HepG2 (cell line): ENCODE data around the gene DNAH9. TPM values are rescaled to one million over a fixed set of nuclear protein-coding genes. Genes with fewer than 3 reads are reported as not detected.

Source experiments
- GABPB1 ChIP-seq: IDR thresholded peaks from 2 replicates; pipeline ENCODE4 v1.6.1; 2016; ENCODE audit warnings: mild to moderate bottlenecking, missing genetic modification reagents, moderate library complexity, missing compliant biosample characterization
- KDM2A ChIP-seq: sonication (generic); formaldehyde crosslinking; IDR thresholded peaks from 2 replicates; pipeline ENCODE4 v1.4.0; 2020; ENCODE audit warnings: low read depth, missing genetic modification reagents, borderline replicate concordance
- MEIS1 ChIP-seq: sonication (generic); formaldehyde crosslinking; IDR thresholded peaks from 2 replicates; pipeline ENCODE4 v1.9.0; 2021; ENCODE audit warnings: mild to moderate bottlenecking, missing genetic modification reagents, moderate library complexity, borderline replicate concordance
- RFX1 ChIP-seq: fragments of 450-650 bp; IDR thresholded peaks from 2 replicates; pipeline ENCODE4 v1.6.1; 2017
- RFX3 ChIP-seq: IDR thresholded peaks from 2 replicates; pipeline ENCODE4 v1.6.1; 2016; ENCODE audit warnings: missing biosample characterization, missing genetic modification reagents
- SP1 ChIP-seq, 2 experiments: fragments of 450-650 bp in 1 of 2; sonication (generic) in 1 of 2; formaldehyde crosslinking in 1 of 2; IDR thresholded peaks; 2 replicates each; pipeline versions ENCODE4 v1.4.0 to v1.6.1; 2016 to 2020; ENCODE audit warnings: missing genetic modification reagents in 1 of 2
- SRF ChIP-seq: IDR thresholded peaks from 2 replicates; pipeline ENCODE4 v1.6.1; 2011; ENCODE audit warnings: mild to moderate bottlenecking, low read depth, low read length, moderate library complexity
- SRSF4 ChIP-seq: fragments of 200-400 bp; formaldehyde crosslinking; IDR thresholded peaks from one replicate; pipeline ENCODE4 v1.6.1; 2018; ENCODE audit warnings: mild to moderate bottlenecking, low read depth, low read length, moderate library complexity; ENCODE audit not compliant: poor library complexity, severe bottlenecking
- TFAP4 ChIP-seq: sonication (generic); IDR thresholded peaks from 2 replicates; pipeline ENCODE4 v1.6.1; 2016; ENCODE audit warnings: low read depth, borderline replicate concordance
- ZBTB14 ChIP-seq: sonication (generic); formaldehyde crosslinking; IDR thresholded peaks from 2 replicates; pipeline ENCODE4 v1.4.0; 2020; ENCODE audit warnings: missing genetic modification reagents
- ZFX ChIP-seq: sonication (generic); formaldehyde crosslinking; IDR thresholded peaks from 2 replicates; pipeline ENCODE4 v1.4.0; 2020; ENCODE audit warnings: mild to moderate bottlenecking, low read depth, missing genetic modification reagents, moderate library complexity
- ZFY ChIP-seq: sonication (generic); formaldehyde crosslinking; IDR thresholded peaks from 2 replicates; pipeline ENCODE4 v1.4.0; 2020; ENCODE audit warnings: missing genetic modification reagents
- ZNF687 ChIP-seq: sonication (generic); formaldehyde crosslinking; IDR thresholded peaks from 2 replicates; pipeline ENCODE4 v1.5.1; 2020; ENCODE audit warnings: mild to moderate bottlenecking, missing genetic modification reagents, moderate library complexity
- polyA plus RNA-seq, 8 experiments: library from polyadenylated mRNA; depleted of rRNA in 3 of 8; stranded (reverse) in 7 of 8; unstranded in 1 of 8; fragments of >200 nt; fragmentation: Illumina TruSeq in 4 of 8; extraction: Trizol in 4 of 8; gene quantifications; 2 replicates each; pipeline versions ENCODE4 v1.2.1 to v1.2.3, GENCODE V29; 2011 to 2016; ENCODE audit warnings: low read depth in 4 of 8, missing spikeins in 1 of 8, mixed read lengths in 1 of 8; ENCODE audit not compliant: insufficient read depth in 1 of 8
- total RNA-seq, 5 experiments: library from RNA; depleted of rRNA; stranded (reverse); fragments of >200 nt; fragmentation: Illumina TruSeq; extraction: Trizol; gene quantifications; 2 replicates each; pipeline ENCODE4 v1.2.3, GENCODE V29; 2016; ENCODE audit warnings: low read depth in 1 of 5

Gene DNAH9
- total and polyA plus RNA-seq, 2 of the 13 experiments (the other 11 are each of a cell fraction or from before 2014, with no cell fraction given), result not detected

GRCh38 chr17:11598274-11599221 is at the start of gene DNAH9 (continued):
- TF ChIP-seq SRF, result peak; percentile 53; the same call in 1 of the 2 replicates
- no peak for TF ChIP-seq ZBTB14 (CRISPR knock-in tag)
- peak; percentile 80 for TF ChIP-seq RFX1
- TF ChIP-seq SRSF4, result no peak
- TF ChIP-seq ZNF687 (CRISPR knock-in tag), result peak; percentile 40
- TF ChIP-seq KDM2A, result no peak
- peak; percentile 59; the same call in 1 of the 2 replicates for TF ChIP-seq TFAP4
- TF ChIP-seq RFX3 (CRISPR knock-in tag), result peak; percentile 86
- peak; percentile 53 for TF ChIP-seq ZFY (CRISPR knock-in tag)
- 0 out of 2 replicates have a peak, but pooled peaks have one; percentile 15 for TF ChIP-seq GABPB1 (CRISPR knock-in tag)
- peak; percentile 38; the same call in 1 of the 2 replicates for TF ChIP-seq ZFX (CRISPR knock-in tag)
- no peak for TF ChIP-seq SP1 (IDR thresholded peaks at IDR 0.05)
- peak; percentile 39; the same call in 1 of the 2 replicates for TF ChIP-seq SP1 (CRISPR knock-in tag; IDR thresholded peaks at IDR 0.05)
- TF ChIP-seq MEIS1 (CRISPR knock-in tag), result no peak
